Esophagus squamous epithelium (tissue), 5 donors: ENCODE results near the gene KCNK6. TPM values are rescaled to one million over a fixed set of nuclear protein-coding genes. Genes with fewer than 3 reads are reported as not detected.

Experiments used
- DNase-seq: peaks from one replicate; lab custom pipeline; 2025; lab: John Stamatoyannopoulos, UW
- H3K27ac ChIP-seq, 4 donors: fragments of 200-600 bp; sonication (generic); one replicate each; pipeline ENCODE4 v1.5.1; 2016 to 2019; ENCODE audit warnings: mild to moderate bottlenecking in 1 of 4
- H3K27me3 ChIP-seq, 4 donors: fragments of 200-600 bp; sonication (generic); 1 replicate in 3 of 4; 2 replicates in 1 of 4; pipeline versions ENCODE4 v1.5.1 to v1.6.0; 2017 to 2021; ENCODE audit warnings: antibody characterized with exemption in 1 of 4
- H3K36me3 ChIP-seq, 3 donors: fragments of 200-600 bp; sonication (generic); one replicate each; pipeline ENCODE4 v1.5.1; 2016 to 2019
- H3K4me1 ChIP-seq, 3 donors: fragments of 200-600 bp; sonication (generic); one replicate each; pipeline ENCODE4 v1.5.1; 2017 to 2019
- H3K4me3 ChIP-seq, 4 donors: fragments of 200-600 bp; sonication (generic); 1 replicate in 3 of 4; 2 replicates in 1 of 4; pipeline ENCODE4 v1.5.1; 2016 to 2019; ENCODE audit warnings: mild to moderate bottlenecking in 2 of 4, moderate library complexity in 1 of 4
- H3K9me3 ChIP-seq, 3 donors: fragments of 200-600 bp; sonication (generic); one replicate each; pipeline ENCODE4 v1.5.1; 2016 to 2019
- CTCF ChIP-seq, 6 experiments: fragments of 450-650 bp in 4 of 6; fragments of 200-600 bp in 2 of 6; sonication (generic) in 2 of 6; IDR thresholded peaks; one replicate each; pipeline ENCODE4 v1.5.1; 2016 to 2019; ENCODE audit warnings: antibody characterized with exemption in 6 of 6, mild to moderate bottlenecking in 4 of 6, moderate library complexity in 4 of 6
- POLR2A ChIP-seq, 4 donors: fragments of 450-650 bp; IDR thresholded peaks; one replicate each; pipeline ENCODE4 v1.6.1; 2017; ENCODE audit warnings: antibody characterized with exemption in 4 of 4, mild to moderate bottlenecking in 4 of 4, moderate library complexity in 3 of 4
- WGBS, 2 donors: methylation state at CpG; one replicate each; pipeline ENCODE4 v1.1.5; 2018; 5-methylcytosine and 5-hydroxymethylcytosine counted together
- intact Hi-C: fragments of 100-400 bp; cut with DNase I; formaldehyde crosslinking; loops from one replicate; pipeline ENCODE4 v1.15.0; 2022
- small RNA-seq, 4 donors: library from RNA; depleted of rRNA; stranded (forward); fragments of <200 nt; gene quantifications; one replicate each; pipeline ENCODE3, GENCODE V24; 2016
- total RNA-seq, 4 donors: library from RNA; depleted of rRNA; stranded (reverse); fragments of >200 nt; gene quantifications; one replicate each; pipeline ENCODE4 v1.1.0, GENCODE V29; 2016
- donor health status: DM: yes; HTN: yes; CAD: no.

The KCNK6 gene
- total RNA-seq, 4 donors from 2014 or later: 13.7 to 27.0 (median 21.6) TPM

- 74 to 94% methylated on average over 5 to 7 of the region's 9 CpGs for WGBS, 2 donors
- H3K4me3 ChIP-seq: no peak overlapping the region
- no peak for TF ChIP-seq POLR2A (IDR thresholded peaks at IDR 0.05)
- TF ChIP-seq CTCF (IDR thresholded peaks at IDR 0.05): no peak
- peaks cover 0 to 29% (median 0%) of the 10 kb centered on the region in 4 donors for H3K27me3 ChIP-seq
- H3K27ac ChIP-seq: no peak overlapping the region
- DNase-seq: no peak
- intact Hi-C loops: no loop called here
- peaks cover 4 to 34% (median 11%) of the 10 kb centered on the region in 3 donors for H3K4me1 ChIP-seq
- H3K36me3 ChIP-seq: peaks cover 18 to 98% (median 32%) of the 10 kb centered on the region in 3 donors
- no peaks in the 10 kb centered on the region for H3K9me3 ChIP-seq
Measured at GRCh38 chr19:38381138-38381537, 61.5 kb downstream of the KCNK6 start.

Small RNAs within 50 kb of the gene (small RNA-seq; reads per million reads assigned to genes)
- 0 reads per million in 4 donors for gene RF00019

Other genes starting within 250 kb of the KCNK6 start
- gene DPF1, start 95.6 kb upstream of the KCNK6 start, total RNA-seq: 1 to 10 TPM in 1 of 4 donors, under 1 TPM in 1, not detected in 2; 0.44 to 2.5 TPM
- gene PPP1R14A, start 63.5 kb upstream of the KCNK6 start, total RNA-seq: 100 to 1,000 TPM in 1 of 4 donors, 10 to 100 TPM in 2, 1 to 10 TPM in 1; 1.1 to 101 (median 26.3) TPM
- 100 to 1,000 TPM; 345 to 663 (median 433) TPM for gene SPINT2, start 55.3 kb upstream of the KCNK6 start, total RNA-seq
- gene C19orf33, start 15.6 kb upstream of the KCNK6 start, total RNA-seq: 100 to 1,000 TPM; 354 to 843 (median 469) TPM
- 10 to 100 TPM; 24.0 to 42.8 (median 27.3) TPM for gene YIF1B, start 3.9 kb upstream of the KCNK6 start, total RNA-seq
- 1 to 10 TPM in 2 of 4 donors, under 1 TPM in 2; 0.19 to 5.3 (median 1.1) TPM for gene CATSPERG, start 16.0 kb downstream of the KCNK6 start, total RNA-seq
- gene PSMD8, start 54.7 kb downstream of the KCNK6 start, total RNA-seq: 100 to 1,000 TPM; 172 to 231 (median 197) TPM
- under 1 TPM in 1 of 4 donors, not detected in 3; 0.15 TPM for gene GGN, start 68.2 kb downstream of the KCNK6 start, total RNA-seq
- gene SPRED3, start 68.9 kb downstream of the KCNK6 start, total RNA-seq: under 1 TPM in 3 of 4 donors, not detected in 1; 0.15 to 0.38 (median 0.35) TPM
- 10 to 100 TPM; 14.4 to 40.0 (median 21.2) TPM for gene FAM98C, start 83.2 kb downstream of the KCNK6 start, total RNA-seq
- gene RASGRP4, start 106.4 kb downstream of the KCNK6 start, total RNA-seq: 1 to 10 TPM in 1 of 4 donors, under 1 TPM in 2, not detected in 1; 0.35 to 4.2 (median 0.64) TPM
- gene RYR1, start 113.8 kb downstream of the KCNK6 start, total RNA-seq: 10 to 100 TPM; 11.2 to 18.3 (median 13.8) TPM